Measurements from ENCODE around the gene TTC12. TPM values are rescaled to one million over a fixed set of nuclear protein-coding genes. Genes with fewer than 3 reads are reported as not detected.

Gene TTC12
- polyA plus RNA-seq, 1 donor (not counting 4 experiments of a cell fraction or from before 2014, with no cell fraction given), result 27.3 TPM

- H3K79me2 ChIP-seq (ENCODE audit: control insufficient read depth, insufficient read depth, low read length), result no peaks in the 10 kb centered on the region
- peaks cover 0 to 11% of the 10 kb centered on the region in 2 experiments for H3K36me3 ChIP-seq (ENCODE audit: control insufficient read depth in 2 of 2, extremely low read depth in 1 of 2, insufficient read depth in 2 of 2, low read length in 2 of 2)
- TF ChIP-seq CTCF (optimal IDR thresholded peaks at IDR 0.05 in 1 of 3, IDR thresholded peaks at IDR 0.05 in 1 of 3, conservative IDR thresholded peaks at IDR 0.05 in 1 of 3; ENCODE audit: extremely low read depth in 1 of 3, insufficient read depth in 2 of 3, low read length in 3 of 3) (no peak), EZH2 (IDR thresholded peaks at IDR 0.05; ENCODE audit: low read length) (no peak)
- H3K9ac ChIP-seq (ENCODE audit: control insufficient read depth, extremely low read depth, insufficient read depth, low read length), result no peak overlapping the region
- H3K9me3 ChIP-seq (ENCODE audit: control insufficient read depth, low read depth, low read length), result no peaks in the 10 kb centered on the region
- H3K4me3 ChIP-seq (ENCODE audit: control insufficient read depth in 2 of 3, extremely low read depth in 1 of 3, insufficient read depth in 2 of 3, low read depth in 1 of 3, low read length in 3 of 3), result no peak overlapping the region
- no peaks in the 10 kb centered on the region for H4K20me1 ChIP-seq (ENCODE audit: control insufficient read depth, extremely low read depth, insufficient read depth, low read length)
- H3K27me3 ChIP-seq (ENCODE audit: control insufficient read depth, extremely low read depth, insufficient read depth, low read length), result no peaks in the 10 kb centered on the region
- H2AFZ ChIP-seq (ENCODE audit: control insufficient read depth, low read length), result no peak overlapping the region
- dilution Hi-C loops (cut with MboI; ENCODE audit: extremely low pct_ligation_motif_present, low sequenced_read_pairs), result no loop called here
- no peak overlapping the region for H3K4me2 ChIP-seq (ENCODE audit: control insufficient read depth, extremely low read depth, insufficient read depth, low read depth, low read length)
- no peak for FAIRE-seq
- no peaks in the 10 kb centered on the region for H3K9me1 ChIP-seq (ENCODE audit: control insufficient read depth, extremely low read depth, insufficient read depth, low read length)
- H3K27ac ChIP-seq (ENCODE audit: control insufficient read depth, insufficient read depth, low read length), result no peak overlapping the region
- DNase-seq (ENCODE audit: low read depth, low spot score), result no peak
- H3K4me1 ChIP-seq (ENCODE audit: control insufficient read depth, extremely low read depth, insufficient read depth, low read length), result peaks cover 16% of the 10 kb centered on the region
Observed at GRCh38 chr11:113349528-113349927, 35.1 kb downstream of the TTC12 start.

- no peaks in the 10 kb centered on the region for H3K9me1 ChIP-seq (ENCODE audit: control insufficient read depth, extremely low read depth, insufficient read depth, low read length)
- no peaks in the 10 kb centered on the region for H4K20me1 ChIP-seq (ENCODE audit: control insufficient read depth, extremely low read depth, insufficient read depth, low read length)
- no peak overlapping the region for H3K4me2 ChIP-seq (ENCODE audit: control insufficient read depth, extremely low read depth, insufficient read depth, low read depth, low read length)
- dilution Hi-C loops (cut with MboI; ENCODE audit: extremely low pct_ligation_motif_present, low sequenced_read_pairs), result no loop called here
- FAIRE-seq (no peak), DNase-seq (ENCODE audit: low read depth, low spot score) (no peak)
- H3K4me1 ChIP-seq (ENCODE audit: control insufficient read depth, extremely low read depth, insufficient read depth, low read length), result peaks cover 14% of the 10 kb centered on the region
- H3K36me3 ChIP-seq (ENCODE audit: control insufficient read depth in 2 of 2, extremely low read depth in 1 of 2, insufficient read depth in 2 of 2, low read length in 2 of 2), result peaks cover 0 to 13% of the 10 kb centered on the region in 2 experiments
- H3K9ac ChIP-seq (ENCODE audit: control insufficient read depth, extremely low read depth, insufficient read depth, low read length), result no peak overlapping the region
- H3K27me3 ChIP-seq (ENCODE audit: control insufficient read depth, extremely low read depth, insufficient read depth, low read length), result no peaks in the 10 kb centered on the region
- H3K27ac ChIP-seq (ENCODE audit: control insufficient read depth, insufficient read depth, low read length), result no peak overlapping the region
- no peaks in the 10 kb centered on the region for H3K79me2 ChIP-seq (ENCODE audit: control insufficient read depth, insufficient read depth, low read length)
- TF ChIP-seq EZH2 (IDR thresholded peaks at IDR 0.05; ENCODE audit: low read length) (no peak), CTCF (optimal IDR thresholded peaks at IDR 0.05 in 1 of 3, IDR thresholded peaks at IDR 0.05 in 1 of 3, conservative IDR thresholded peaks at IDR 0.05 in 1 of 3; ENCODE audit: extremely low read depth in 1 of 3, insufficient read depth in 2 of 3, low read length in 3 of 3) (no peak)
- no peak overlapping the region for H2AFZ ChIP-seq (ENCODE audit: control insufficient read depth, low read length)
- H3K9me3 ChIP-seq (ENCODE audit: control insufficient read depth, low read depth, low read length), result no peaks in the 10 kb centered on the region
- no peak overlapping the region for H3K4me3 ChIP-seq (ENCODE audit: control insufficient read depth in 2 of 3, extremely low read depth in 1 of 3, insufficient read depth in 2 of 3, low read depth in 1 of 3, low read length in 3 of 3)
Observed at GRCh38 chr11:113350336-113351067, 36.1 kb downstream of the TTC12 start.

All from keratinocyte (primary cell).